Activated T-cell treated with anti-CD3 and anti-CD28 coated beads for 48 hours (primary cell): ENCODE results near the gene NUP188.

Source experiments
- DNase-seq: peaks from one replicate; pipeline ENCODE4 v3.0.0-alpha.2; 2020; ENCODE audit warnings: low read depth

Gene NUP188

DNA sequence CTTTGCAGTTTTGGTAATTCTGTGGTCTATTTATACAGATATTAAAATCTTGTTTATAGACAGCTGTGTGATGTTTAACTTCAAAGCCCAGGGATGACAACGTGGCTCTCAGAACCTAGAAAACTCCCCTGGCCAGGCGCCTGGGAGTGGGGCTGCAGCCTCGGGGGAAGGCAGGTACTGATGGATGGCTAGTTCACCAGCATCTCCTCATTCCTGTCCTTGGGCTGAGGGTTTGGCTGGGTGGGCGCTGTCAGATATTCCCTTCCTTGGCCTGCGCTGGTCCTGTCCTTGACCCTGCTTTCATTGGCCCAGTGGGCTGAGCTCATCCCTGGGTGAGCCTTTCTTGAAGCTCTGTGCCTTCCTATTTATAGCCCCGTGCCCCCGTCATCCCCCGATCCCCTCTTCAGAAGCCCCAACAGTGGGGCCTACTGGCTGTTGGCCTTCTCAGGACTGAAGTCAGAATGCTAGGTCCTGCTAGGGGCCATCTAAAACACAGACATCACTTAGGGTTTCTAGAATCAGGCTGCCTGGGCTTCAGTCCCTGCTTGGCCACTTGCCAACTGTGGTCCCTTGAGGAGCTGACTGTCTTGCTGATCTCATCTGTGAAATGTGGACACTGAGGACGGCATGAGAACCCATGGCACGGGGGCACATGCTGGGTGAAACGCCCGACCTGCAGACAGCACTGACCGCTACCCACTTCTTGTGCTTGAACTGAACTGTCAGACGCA, 59.7 kb downstream of the NUP188 start:
- DNase-seq: no peak

DNA sequence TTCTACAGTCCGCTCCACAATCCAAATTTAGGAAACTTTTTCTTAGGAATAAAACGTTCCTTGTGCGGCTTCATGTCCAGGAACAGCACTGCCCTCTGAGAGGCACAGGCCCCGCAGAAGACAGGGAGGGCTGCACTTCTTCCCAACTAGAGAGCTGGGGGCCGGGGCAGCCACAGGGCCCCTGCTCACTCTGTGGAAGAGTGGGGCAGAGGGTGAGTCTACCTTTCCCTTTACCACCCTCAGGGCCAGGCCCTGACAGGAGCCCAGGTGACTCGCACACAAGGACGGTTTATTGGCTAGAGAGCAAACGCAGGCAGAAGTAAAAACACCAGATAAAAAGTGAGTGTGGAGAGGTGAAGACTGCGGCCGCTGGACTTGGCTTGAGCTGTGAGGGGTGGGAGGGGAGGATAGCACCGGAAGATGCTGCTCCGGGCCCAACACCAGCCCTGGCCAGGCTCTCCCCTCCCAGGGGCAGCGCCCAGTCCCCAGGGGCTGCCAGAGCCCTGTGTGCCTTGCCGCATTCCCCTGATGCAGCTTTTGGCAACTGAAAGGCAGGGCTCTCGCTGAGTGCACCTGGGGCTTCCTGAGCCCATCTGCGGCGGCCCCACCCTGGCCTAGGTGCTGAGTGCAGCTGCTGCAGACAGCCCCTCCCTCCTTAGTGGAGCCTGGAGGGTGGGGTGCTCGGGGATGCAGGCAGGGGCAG, 60.4 kb downstream of the NUP188 start:
- DNase-seq: no peak

DNA sequence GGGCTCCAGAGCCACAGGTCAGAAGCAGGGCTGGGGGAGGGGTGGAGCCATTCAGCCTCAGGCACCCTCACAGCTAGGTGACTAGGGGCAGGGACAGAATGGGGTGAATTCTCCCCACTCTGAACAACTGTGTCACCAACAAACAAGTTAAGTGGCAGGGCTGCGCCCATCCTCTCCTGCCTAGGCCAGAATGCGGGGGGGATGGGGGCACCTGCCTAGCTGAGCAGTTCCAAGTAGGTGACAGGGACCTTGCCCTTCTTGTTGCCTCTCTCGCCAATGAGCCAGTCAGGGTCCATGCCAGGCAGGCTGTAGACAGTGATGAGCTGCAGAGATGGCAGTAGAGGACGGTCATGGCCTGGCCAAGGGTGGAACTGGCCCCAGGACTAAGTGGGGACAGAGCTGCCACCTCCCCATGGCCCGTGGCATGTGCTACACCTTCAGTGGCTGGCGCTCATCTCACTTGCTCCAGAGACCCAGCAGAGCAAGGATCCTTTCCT, 61.0 kb downstream of the NUP188 start:
- no peak for DNase-seq

DNA sequence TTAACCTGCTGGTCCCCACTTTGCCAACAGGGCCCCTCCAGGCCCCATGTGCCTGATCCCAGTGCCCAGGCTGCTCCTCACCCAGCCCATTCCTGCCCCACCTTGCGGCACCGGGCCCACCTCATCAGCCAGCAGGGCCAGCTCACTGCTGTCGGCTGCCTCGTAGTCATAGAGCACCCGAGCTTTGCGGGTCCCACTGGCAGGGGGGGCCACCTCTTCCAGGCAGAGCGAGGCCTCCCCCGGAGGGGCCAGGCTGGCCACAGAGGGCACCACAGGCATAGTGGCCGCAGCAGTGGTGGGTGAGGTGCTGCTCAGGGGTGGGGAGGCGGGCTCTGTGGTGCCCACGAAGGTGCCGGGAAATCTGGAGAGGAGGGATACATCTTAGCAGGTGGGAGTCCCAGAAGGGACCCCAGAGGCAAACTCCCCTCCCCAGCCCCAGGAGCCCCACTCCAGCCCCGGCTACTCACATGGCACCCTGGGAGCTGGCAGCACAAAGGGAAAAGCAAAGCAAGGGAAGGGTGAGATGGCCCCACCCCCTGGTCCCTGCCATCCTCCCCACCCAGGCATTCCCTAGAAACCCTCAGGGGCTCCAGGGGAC, 61.6 kb downstream of the NUP188 start:
- DNase-seq: no peak

DNA sequence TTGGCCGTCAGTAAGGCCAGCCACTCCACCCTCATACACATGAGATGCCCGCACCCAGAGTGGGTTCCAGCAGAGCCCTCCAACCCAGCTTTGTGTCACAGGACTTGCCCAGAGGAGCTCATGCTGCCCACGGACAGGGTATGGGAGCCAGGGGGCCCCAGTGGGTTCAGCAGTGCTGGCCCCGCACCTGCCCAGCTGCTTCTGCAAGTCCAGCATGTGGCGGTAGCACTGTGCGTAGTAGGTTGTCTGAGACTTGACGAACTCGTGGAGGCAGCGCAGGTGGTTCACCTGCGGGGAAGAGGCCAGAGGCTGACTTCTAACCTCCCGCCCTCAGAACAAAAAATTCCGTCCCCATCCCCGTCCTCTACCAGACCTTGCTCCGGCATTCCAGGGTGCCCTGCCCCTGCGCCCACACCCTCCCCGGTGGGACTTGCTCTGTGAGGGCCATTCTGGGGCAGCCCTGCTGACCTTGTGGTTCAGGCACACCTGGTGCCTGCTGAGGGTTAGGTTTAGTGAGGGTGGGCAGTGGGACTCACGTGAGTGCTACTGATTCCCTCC, 62.2 kb downstream of the NUP188 start:
- no peak for DNase-seq

DNA sequence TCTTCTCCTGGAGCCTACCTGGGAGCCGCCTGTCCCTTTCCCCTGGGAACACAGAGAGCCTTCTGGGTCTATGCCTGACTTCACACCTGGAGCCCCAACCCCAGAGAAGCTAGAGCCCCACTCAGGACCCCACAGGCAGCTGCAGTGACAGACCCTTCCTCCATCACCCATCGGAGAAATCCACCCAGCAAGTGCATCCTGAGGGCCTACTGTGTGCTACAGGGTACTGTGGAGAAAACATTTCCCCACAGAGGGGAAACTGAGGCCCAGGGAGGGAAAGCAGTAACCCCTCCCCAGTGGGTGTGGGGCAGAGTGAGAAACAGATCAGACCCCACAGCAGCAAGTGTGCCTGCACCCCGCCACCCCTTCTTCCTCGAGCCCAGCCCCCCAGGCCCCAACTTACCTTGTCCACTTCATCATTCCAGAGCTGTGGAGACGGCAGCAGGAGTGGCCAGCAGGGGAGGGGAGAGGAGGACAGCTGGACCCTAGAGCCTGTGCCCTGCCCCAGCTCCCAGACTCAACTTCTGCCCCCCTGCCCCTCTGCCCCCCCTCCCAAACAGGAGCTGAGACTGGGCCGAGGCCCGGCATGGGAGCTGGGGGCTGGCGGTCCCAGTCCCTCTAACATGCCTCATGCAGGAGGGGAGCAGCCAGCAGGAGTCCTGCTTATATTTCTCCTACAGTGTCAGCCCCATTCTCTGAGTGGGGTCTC, 62.9 kb downstream of the NUP188 start:
- DNase-seq: no peak

DNA sequence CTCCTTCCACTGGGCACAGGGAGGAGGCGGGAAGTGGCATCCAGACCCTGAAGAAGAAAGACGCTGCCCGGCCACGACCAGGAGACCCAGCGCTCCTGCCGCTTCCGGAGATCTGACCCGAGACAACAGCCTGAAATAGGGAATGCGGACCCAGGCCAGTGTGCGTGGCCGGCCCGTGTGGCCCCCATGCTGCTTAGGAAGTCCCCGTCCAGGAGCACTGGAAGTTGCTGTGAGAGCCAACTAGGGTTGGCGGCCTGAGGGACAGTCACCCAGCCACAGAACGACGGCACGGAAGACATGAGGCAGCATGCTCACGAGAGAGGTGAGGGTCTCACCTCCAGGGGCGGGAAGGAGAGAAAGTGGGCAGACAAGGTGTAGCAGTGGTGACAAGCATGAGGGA, 63.7 kb downstream of the NUP188 start:
- no peak for DNase-seq

DNA sequence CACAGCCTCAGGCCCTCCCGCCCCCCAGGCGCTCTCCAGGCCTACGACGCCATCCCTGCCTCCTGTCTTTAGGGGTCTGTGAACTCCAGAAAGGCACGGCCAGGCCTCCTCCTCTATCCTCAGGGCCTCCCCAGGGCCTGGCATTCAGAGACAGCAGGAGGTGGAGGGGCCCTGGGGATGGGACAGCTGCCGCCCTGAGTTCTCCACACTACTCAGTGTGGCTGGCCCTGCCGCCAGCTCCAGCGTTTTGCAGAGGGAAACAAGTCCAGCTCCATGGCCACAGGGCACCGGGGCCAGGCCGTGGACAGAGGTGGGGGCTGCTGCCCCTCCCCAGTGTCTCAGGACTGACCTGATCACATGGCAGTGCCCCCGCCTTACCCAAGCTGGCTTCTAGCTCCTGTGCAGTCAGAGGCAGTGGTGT, 64.3 kb downstream of the NUP188 start:
- DNase-seq: no peak

DNA sequence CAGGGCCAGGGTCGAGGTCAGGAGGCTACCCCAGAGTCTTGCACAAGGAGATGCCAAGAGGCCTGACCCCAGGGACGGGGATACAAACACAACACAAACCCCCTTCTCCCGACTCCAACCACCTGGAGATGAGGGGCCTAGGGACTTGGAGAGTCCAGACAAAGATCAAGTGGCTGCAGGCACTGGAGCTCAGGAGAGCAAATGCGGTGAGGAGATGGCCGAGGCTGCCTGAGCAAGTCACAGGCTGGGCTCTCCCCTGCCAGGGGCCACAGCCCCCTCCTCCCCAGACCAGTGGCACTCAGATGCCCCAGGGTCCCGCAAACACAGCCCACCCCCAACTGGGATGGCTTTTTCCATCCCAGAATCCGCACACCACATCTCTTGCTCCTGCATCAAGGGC, 64.8 kb downstream of the NUP188 start:
- no peak for DNase-seq

DNA sequence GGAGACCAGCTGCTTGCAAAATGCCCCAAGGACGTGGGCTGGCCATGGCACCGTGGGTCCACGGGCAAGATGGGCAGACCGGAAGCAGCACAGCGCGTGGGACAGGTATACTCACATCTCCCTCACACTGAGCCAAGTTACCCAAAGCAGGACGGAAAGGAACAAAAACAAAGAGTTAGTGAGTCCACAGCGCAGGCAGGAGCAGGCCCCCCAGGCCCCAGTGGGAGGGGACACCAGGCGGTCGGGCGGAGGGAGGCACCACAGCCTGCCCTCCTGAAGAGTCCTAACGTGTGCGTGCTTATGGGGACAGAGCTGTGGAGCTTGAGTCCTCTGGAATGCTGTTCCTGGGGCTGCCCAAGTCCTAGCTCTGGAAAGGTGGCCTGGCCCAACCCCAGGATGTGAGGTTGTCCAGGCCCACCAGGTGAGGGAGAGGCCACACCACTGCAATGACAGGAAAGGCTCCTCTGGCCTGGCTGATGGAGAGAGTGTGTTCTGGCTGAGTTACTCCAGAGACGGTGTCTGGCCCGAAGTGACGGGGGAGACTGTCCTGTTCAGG, 65.5 kb downstream of the NUP188 start:
- no peak for DNase-seq

DNA sequence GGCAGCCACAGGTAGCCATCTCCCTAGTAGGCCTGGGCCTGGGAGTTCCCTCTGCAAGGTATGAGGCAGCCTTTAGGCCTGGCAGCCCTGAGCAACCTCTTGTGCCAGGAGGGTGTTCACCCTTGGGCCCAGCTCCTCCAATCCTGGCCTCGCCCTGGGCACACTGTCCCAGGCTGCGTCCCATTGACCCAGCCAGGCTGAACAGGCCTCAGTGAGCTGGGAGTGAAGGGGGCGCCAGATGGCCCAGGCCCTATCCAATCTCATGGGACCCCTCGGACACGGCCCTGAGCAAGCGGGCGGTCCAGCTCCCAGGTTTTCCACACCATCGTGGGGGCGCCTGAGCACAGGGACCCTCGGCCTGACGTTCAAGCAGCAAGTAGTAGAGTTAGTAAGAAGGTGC, 66.2 kb downstream of the NUP188 start:
- no peak for DNase-seq

DNA sequence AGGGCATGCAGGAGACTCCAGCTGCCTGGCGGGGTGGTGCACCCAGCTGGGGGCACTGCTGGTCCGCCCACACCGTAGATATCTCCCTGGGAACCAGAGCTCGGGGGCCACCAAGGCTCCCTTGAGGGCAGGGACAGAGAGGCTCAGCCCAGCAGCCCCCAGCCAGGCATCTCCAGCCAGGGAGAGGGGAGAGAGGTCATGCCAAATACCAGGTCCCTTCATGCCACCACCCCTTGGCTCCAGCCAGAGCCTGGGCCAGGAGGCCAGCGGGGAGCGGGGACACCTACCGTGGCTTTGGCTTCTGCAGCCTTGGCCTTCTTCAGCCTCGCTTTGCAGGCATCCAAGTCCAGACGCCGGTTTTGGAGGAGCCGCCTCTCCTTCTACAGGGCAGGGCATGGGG, 66.6 kb downstream of the NUP188 start:
- DNase-seq: no peak

DNA sequence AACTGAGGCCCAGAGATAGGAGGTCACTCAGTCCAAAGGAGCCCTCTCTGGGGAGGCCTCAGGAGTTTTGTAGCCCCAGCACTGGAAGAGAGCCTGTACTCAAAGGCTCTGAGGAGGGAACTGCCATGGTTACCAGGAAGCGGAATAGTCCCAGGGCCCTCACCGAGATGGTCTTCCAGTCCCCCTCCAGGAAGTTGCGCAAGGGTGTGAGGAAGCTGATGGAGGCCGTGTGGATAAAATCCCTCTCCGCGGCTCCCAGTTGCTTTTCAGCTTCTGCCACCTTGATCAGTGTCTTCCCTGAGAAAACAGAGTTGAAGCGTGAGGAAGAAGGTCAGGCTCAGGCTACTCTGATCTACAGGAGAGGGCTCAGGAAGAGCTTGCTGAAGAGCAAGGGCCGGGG, 67.1 kb downstream of the NUP188 start:
- DNase-seq: no peak

DNA sequence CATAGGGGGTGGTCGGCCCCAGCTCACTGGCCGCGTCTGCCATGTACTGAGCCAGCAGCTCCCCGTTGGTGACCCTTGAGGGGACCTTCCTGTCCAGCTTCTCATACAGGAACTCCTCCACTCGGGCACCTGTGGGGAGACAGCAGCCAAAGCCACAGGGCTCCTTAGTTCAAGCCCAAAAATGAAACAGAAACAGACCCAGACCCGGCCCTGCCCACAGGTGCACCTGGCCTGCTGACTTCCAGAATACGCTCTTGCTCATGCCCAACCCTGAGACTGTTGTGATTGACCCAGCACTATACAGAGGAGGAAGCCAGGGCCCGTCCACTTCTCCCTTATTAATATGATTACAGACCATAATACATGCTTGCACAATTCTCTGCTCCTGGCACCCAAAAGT, 73.6 kb downstream of the NUP188 start:
- DNase-seq: no peak

DNA sequence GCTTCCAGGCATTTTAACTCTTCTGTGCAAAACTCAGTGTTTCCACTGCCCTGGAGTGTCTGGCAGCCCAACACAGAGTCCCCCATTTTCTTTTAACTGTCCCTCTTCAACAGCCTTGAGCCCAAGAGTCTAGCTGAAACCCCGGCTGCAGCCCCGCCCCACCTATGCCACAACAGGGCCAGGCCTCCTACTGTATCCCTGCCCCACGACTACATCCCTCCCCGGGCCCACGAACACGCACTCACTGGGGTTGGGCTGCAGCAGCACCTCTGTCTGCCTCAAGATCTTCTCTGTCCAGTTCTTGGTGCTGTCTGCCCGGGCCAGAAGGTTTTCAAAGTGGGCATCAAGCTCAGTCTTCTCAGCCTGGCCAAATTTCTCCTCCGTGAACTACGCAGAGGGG, 74.5 kb downstream of the NUP188 start:
- no peak for DNase-seq

DNA sequence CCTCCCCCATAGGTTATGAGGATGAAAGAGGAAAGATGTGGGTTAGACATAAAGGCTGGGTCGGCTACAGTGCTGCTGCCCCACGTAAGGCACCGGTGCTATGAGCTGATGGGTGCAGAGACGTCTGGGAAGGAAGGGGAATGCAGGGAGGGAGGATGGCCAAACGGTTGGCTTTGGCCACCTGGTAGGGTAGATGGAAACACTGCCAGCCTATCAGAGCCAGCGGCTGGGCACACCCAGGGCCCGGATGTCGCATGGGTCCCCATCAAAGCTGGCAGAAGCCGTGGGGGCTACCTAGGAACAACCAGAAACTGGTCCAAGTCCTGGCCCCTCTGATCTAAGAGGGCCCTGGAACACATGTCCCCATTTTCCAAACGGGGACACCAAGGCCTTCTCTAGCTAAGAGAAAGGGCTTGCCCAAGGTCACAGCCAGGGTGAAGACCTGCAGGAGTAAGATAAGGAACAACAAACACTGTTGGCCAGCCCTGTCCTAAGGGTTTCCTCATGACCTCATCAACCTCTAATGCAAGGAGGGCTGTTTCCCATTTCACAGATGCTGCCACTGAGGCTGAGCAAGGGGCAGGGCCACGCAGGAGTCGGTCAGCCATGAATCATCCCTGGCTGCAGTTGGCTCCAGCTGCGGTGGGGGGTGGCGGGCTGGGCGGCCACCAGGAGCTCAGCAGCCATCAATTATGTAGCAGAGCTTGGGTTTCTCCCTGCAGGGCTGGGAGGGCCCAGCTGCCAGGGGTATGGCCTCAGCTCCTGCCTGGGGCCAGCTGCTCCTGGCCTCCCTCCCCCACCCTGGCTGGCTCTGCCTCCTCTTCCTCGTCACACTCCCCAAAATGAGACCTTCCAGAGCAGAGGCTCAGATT, 75.8 kb downstream of the NUP188 start:
- no peak for DNase-seq

DNA sequence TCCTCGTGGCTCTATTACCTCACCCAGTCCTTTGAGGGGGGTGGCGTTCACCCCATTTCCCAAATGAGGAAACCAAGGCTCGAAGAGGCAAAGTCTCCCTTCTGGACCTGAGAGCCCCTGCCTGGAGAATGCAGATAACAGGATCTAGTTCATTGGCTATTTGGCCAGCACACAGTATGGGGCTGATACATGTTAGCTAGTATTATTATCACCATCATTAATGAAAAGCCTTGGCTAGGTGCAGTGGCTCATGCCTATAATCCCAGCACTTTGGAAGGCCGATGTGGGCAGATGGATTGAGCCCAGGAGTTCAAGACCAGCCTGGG, 76.4 kb downstream of the NUP188 start:
- DNase-seq: no peak

DNA sequence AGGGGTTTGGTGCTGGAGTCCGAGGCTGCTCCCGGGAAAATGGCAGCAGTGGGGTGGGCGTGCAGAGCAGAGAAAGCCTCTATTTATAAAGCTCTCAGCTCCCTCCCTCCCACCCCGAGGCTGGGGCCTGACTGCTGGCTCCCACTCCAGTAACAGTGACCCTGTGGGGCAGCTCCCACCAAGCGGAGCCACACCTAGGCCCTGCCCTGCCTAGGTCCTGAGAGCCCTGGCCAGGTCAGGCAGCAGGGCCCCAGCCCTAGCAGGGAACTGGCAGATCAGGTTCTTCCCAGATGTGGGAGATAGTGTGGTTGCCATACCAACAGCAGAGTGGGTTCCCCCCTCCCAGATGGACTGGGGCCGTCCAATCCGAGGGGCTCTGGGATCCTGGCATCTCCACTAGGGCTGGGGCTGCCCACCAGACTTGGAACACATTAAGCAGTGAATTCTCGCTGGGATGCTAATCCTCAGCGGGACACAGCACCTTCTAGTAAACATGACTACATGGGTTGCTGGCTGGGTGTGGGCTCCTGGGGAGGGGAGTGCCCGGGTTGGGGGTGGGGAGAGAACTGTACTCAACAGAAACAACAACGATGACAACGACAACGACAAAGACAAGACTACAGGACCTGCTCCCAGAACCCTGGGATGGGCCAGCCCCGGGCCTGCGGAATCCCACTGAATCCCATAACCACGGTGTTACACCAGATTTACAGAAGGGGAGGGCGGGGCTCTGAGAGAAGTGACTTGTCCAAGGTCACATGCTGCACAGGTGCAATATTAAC, 79.1 kb downstream of the NUP188 start:
- no peak for DNase-seq

DNA sequence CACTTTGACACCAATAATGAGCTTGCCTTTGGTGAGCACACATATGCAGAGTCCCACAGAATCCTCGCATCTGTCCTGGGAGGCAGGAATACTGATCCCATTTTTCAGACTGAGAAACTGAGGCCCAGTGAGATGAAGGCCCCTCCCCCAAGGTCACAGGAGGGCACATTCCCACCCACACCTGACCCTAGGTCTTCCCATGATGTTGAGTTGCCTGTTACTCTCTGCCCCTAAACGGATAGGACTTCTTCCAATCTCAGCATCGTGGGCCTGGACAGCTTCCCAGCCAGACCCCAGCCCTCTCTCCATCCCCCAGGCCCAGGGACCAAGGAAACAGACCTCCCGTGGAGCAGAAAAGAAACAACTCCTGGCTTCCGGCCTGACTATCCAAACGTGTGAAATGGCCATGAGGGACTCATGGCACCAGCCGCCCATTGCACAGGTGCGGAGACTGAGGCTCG, 79.8 kb downstream of the NUP188 start:
- no peak for DNase-seq

DNA sequence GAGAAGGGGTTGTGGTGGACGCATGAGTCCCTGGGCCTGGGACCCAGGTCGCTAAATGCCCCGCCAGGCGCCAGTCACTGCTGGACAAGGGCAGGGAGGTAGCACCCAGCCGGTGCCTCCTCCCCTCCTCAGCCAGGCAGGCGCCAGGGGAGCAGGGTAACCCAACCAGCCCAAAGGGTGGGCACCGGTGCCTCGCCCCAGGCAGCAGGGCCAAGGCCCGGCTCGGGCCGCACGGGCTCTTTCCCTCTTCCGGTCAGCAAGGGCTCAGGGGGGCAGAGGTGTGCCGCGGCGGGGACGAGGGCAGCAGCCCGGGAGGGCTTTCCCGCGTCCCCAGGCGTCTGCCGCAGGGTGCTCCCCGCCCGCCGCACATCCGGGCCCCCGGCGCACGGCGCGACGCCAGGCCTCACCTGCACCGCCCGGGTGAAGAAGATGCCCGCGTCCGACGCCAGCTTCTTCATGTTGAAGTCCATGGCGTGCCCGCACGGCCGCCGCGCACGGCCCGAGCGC, 80.2 kb downstream of the NUP188 start:
- DNase-seq: no peak
